ENCODE measurements around the gene TECTB.
A peak's percentile ranks its signal among the peaks of the same experiment; 100 is the strongest.

Gene TECTB

GRCh38 chr10:112274831-112275230 is 8.4 kb upstream of the TECTB start:
- no peak for DNase-seq (ENCODE audit: low spot score)

- no peak for DNase-seq (ENCODE audit: low spot score)
These were observed 7.5 kb upstream of the TECTB start for GRCh38 chr10:112275512-112276245.

- DNase-seq (ENCODE audit: low spot score): peak; percentile 32
These were observed 4.3 kb upstream of the TECTB start for GRCh38 chr10:112278871-112279270.

GRCh38 chr10:112279433-112279832 is 3.8 kb upstream of the TECTB start:
- DNase-seq (ENCODE audit: low spot score): peak; percentile 46

- no peak for DNase-seq (ENCODE audit: low spot score)
These were observed 2.8 kb upstream of the TECTB start for GRCh38 chr10:112280205-112280921.

GRCh38 chr10:112282086-112282485 is 1.1 kb upstream of the TECTB start:
- DNase-seq (ENCODE audit: low spot score): no peak

- DNase-seq (ENCODE audit: low spot score): no peak
These were observed 3.9 kb downstream of the TECTB start for GRCh38 chr10:112286837-112287818.

- no peak for DNase-seq (ENCODE audit: low spot score)
These were observed 4.6 kb downstream of the TECTB start for GRCh38 chr10:112287844-112288243.

- peak; percentile 28 for DNase-seq (ENCODE audit: low spot score)
These were observed 5.3 kb downstream of the TECTB start for GRCh38 chr10:112288486-112288885.

GRCh38 chr10:112289373-112290053 is 6.3 kb downstream of the TECTB start:
- no peak for DNase-seq (ENCODE audit: low spot score)

GRCh38 chr10:112290054-112290373 is 6.8 kb downstream of the TECTB start:
- DNase-seq (ENCODE audit: low spot score): no peak

- DNase-seq (ENCODE audit: low spot score): no peak
These were observed 11.0 kb downstream of the TECTB start for GRCh38 chr10:112294169-112294568.

GRCh38 chr10:112295853-112296830 is 12.9 kb downstream of the TECTB start:
- DNase-seq (ENCODE audit: low spot score): no peak

GRCh38 chr10:112296908-112297331 is 13.7 kb downstream of the TECTB start:
- no peak for DNase-seq (ENCODE audit: low spot score)

- no peak for DNase-seq (ENCODE audit: low spot score)
These were observed 15.4 kb downstream of the TECTB start for GRCh38 chr10:112298581-112298980.

- DNase-seq (ENCODE audit: low spot score): no peak
These were observed 16.3 kb downstream of the TECTB start for GRCh38 chr10:112299456-112299855.

- no peak for DNase-seq (ENCODE audit: low spot score)
These were observed 19.1 kb downstream of the TECTB start for GRCh38 chr10:112302335-112302734.

GRCh38 chr10:112303528-112303927 is 20.3 kb downstream of the TECTB start:
- no peak for DNase-seq (ENCODE audit: low spot score)

GRCh38 chr10:112304267-112304859 is 21.2 kb downstream of the TECTB start:
- DNase-seq (ENCODE audit: low spot score): no peak

All from iPS-NIHi11 (cell line).